ENCODE data around the gene RYR2.

The RYR2 gene

DNA sequence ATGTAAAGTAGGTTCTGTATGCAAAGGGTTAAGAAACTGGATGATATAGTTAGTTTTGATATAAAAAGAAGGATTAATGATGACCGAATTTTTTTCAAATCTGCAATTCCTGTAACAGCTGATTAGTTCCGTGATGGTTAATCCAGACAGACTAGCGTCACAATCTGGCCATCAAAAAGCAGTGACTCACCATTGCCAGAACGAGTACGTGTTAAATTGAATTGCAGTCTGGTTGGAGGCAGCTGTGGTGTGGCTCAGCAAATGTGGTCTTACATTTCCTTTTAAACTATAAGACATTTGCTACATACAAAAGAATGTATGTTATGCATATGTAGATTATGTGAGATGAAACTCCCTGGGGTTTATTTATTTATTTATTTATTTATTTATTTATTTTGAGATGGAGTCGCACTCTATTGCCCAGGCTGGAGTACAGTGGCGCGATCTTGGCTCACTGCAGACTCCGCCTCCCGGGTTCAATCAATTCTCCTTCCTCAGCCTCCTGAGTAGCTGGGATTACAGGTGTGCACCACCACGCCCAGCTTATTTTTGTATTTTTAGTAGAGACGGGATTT, 139.8 kb downstream of the RYR2 start:
- CTCF ChIA-PET = no interaction called here
- no peak for DNase-seq (ENCODE audit: extremely low spot score)
- no peak for TF ChIP-seq FOXK2 (IDR thresholded peaks at IDR 0.05)
- TF ChIP-seq, protein P1, sequence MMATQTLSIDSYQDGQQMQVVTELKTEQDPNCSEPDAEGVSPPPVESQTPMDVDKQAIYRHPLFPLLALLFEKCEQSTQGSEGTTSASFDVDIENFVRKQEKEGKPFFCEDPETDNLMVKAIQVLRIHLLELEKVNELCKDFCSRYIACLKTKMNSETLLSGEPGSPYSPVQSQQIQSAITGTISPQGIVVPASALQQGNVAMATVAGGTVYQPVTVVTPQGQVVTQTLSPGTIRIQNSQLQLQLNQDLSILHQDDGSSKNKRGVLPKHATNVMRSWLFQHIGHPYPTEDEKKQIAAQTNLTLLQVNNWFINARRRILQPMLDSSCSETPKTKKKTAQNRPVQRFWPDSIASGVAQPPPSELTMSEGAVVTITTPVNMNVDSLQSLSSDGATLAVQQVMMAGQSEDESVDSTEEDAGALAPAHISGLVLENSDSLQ (IDR thresholded peaks at IDR 0.05) = no peak
- TF ChIP-seq BHLHE40 (IDR thresholded peaks at IDR 0.05; ENCODE audit: borderline replicate concordance) = no peak
- TF ChIP-seq CTBP1 (IDR thresholded peaks at IDR 0.05; ENCODE audit: borderline replicate concordance) = no peak
- TF ChIP-seq SUZ12 (IDR thresholded peaks at IDR 0.05) = no peak
- TF ChIP-seq SP1 (IDR thresholded peaks at IDR 0.05) = no peak
- TF ChIP-seq FOXA1 (IDR thresholded peaks at IDR 0.05) = no peak
- TF ChIP-seq HDGF (IDR thresholded peaks at IDR 0.05; ENCODE audit: borderline replicate concordance) = no peak
- TF ChIP-seq FOXM1 (IDR thresholded peaks at IDR 0.05; ENCODE audit: borderline replicate concordance) = no peak
- TF ChIP-seq ELF4 (IDR thresholded peaks at IDR 0.05) = no peak
- TF ChIP-seq ARNT (IDR thresholded peaks at IDR 0.05) = no peak
- TF ChIP-seq ZNF384 (IDR thresholded peaks at IDR 0.05) = no peak
- POLR2A ChIA-PET = no interaction called here

DNA sequence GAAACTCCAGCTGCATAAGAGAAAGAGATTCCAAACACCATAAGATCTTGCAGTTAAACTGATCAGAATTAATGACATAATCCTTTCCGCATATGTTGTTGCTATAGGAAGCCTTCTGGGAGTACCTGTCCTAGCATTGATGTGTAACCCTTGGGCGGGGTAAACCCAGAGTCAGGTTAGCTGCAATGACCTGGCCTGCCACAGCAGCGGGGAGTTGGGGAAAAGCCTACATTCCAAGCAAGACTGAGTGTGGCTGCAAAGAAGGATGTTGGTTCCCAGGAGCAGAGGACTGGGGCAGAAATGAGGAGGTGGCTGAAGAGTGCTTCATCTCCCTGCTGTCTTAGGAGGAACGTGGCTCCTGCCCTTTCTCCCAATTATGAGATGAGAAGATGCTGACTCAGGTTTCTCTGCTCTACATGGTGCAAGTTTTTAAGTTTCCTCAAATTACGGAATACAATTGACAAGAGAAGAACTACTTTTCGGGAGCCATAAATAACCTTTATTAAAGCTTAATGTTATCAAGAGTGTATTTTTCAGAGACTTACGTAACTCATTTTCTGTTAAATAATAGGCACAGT, 142.1 kb downstream of the RYR2 start:
- TF ChIP-seq FOXM1 (IDR thresholded peaks at IDR 0.05; ENCODE audit: borderline replicate concordance) (no peak), FOXA1 (IDR thresholded peaks at IDR 0.05) (no peak), ARNT (IDR thresholded peaks at IDR 0.05) (no peak), ELF4 (IDR thresholded peaks at IDR 0.05) (no peak), SUZ12 (IDR thresholded peaks at IDR 0.05) (no peak), SP1 (IDR thresholded peaks at IDR 0.05) (no peak), TARDBP (IDR thresholded peaks at IDR 0.05) (no peak), ZNF384 (IDR thresholded peaks at IDR 0.05) (no peak), LEF1 (IDR thresholded peaks at IDR 0.05; ENCODE audit: borderline replicate concordance) (no peak), HDGF (IDR thresholded peaks at IDR 0.05; ENCODE audit: borderline replicate concordance) (no peak), BHLHE40 (IDR thresholded peaks at IDR 0.05; ENCODE audit: borderline replicate concordance) (no peak), CTBP1 (IDR thresholded peaks at IDR 0.05; ENCODE audit: borderline replicate concordance) (no peak), L3MBTL2 (conservative IDR thresholded peaks at IDR 0.05) (no peak), NFRKB (IDR thresholded peaks at IDR 0.05) (no peak), FOXK2 (IDR thresholded peaks at IDR 0.05) (no peak)
- TF ChIP-seq, protein P1 (IDR thresholded peaks at IDR 0.05) = no peak
- ChIA-PET POLR2A (no interaction called here), CTCF (no interaction called here)
- no peak for DNase-seq (ENCODE audit: extremely low spot score)

DNA sequence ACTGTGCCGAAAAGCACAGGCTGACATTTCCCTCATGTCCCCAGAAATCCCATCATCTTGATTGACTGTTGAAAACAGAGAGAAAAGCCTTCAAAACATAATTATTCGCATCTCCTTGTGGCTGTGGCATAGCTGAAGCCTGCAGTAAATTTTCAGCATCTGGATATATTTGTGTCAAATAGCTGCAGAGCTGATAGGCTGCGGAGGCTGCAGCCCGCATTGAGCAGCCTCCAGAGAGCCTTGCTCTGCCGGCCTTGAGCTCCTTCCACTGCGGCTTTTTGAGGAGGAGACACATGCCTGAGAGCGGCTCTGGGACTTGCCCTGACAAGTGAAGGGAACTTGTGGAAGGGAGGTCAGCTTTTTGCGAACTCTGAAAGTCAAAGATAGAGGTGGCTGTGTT, 144.7 kb downstream of the RYR2 start:
- ChIA-PET POLR2A (no interaction called here), CTCF (interaction anchor here (0.6 to 1.1 kb wide), 2 partner anchors 10 to 21 kb away, joined by 3 read pairs; no protein-coding TSS in a partner anchor)
- no peak for TF ChIP-seq BHLHE40 (IDR thresholded peaks at IDR 0.05; ENCODE audit: borderline replicate concordance)
- no peak for TF ChIP-seq SUZ12 (IDR thresholded peaks at IDR 0.05)
- TF ChIP-seq CTBP1 (IDR thresholded peaks at IDR 0.05; ENCODE audit: borderline replicate concordance) = no peak
- no peak for TF ChIP-seq ARNT (IDR thresholded peaks at IDR 0.05)
- TF ChIP-seq FOXK2 (IDR thresholded peaks at IDR 0.05) = no peak
- TF ChIP-seq LEF1 (IDR thresholded peaks at IDR 0.05; ENCODE audit: borderline replicate concordance) = no peak
- TF ChIP-seq HDGF (IDR thresholded peaks at IDR 0.05; ENCODE audit: borderline replicate concordance) = no peak
- no peak for TF ChIP-seq TARDBP (IDR thresholded peaks at IDR 0.05)
- TF ChIP-seq NFRKB (IDR thresholded peaks at IDR 0.05) = no peak
- no peak for TF ChIP-seq L3MBTL2 (conservative IDR thresholded peaks at IDR 0.05)
- DNase-seq (ENCODE audit: extremely low spot score) = no peak

DNA sequence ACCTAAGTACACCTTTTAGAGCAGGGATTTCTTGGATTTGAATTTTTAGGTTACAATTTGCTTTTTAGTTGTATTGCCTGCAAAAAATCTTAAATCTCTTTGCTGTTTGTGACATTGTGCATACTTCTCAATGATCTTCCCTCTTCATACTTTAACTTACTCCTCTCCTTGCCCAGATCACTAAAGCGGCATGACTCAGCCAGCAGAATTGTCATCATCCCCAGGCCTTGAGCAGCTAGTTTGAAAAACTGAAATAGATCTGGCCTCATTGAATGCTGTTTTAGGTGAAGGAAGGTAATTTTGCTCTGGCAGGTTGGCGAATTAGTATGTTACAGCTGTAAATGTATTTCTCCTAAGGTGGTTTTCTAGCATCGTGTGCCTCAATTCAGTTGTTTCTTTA, 145.9 kb downstream of the RYR2 start:
- ChIA-PET POLR2A (no interaction called here), CTCF (no interaction called here)
- no peak for DNase-seq (ENCODE audit: extremely low spot score)
- no peak for TF ChIP-seq TARDBP (IDR thresholded peaks at IDR 0.05)
- no peak for TF ChIP-seq ELF4 (IDR thresholded peaks at IDR 0.05)
- no peak for TF ChIP-seq HDGF (IDR thresholded peaks at IDR 0.05; ENCODE audit: borderline replicate concordance)
- TF ChIP-seq SUZ12 (IDR thresholded peaks at IDR 0.05) = no peak
- TF ChIP-seq LEF1 (IDR thresholded peaks at IDR 0.05; ENCODE audit: borderline replicate concordance) = no peak
- TF ChIP-seq FOXA1 (IDR thresholded peaks at IDR 0.05) = no peak
- TF ChIP-seq SP1 (IDR thresholded peaks at IDR 0.05) = no peak
- TF ChIP-seq, protein P1 (IDR thresholded peaks at IDR 0.05) = no peak
- TF ChIP-seq ARNT (IDR thresholded peaks at IDR 0.05) = no peak
- TF ChIP-seq NFRKB (IDR thresholded peaks at IDR 0.05) = no peak
- no peak for TF ChIP-seq FOXK2 (IDR thresholded peaks at IDR 0.05)

DNA sequence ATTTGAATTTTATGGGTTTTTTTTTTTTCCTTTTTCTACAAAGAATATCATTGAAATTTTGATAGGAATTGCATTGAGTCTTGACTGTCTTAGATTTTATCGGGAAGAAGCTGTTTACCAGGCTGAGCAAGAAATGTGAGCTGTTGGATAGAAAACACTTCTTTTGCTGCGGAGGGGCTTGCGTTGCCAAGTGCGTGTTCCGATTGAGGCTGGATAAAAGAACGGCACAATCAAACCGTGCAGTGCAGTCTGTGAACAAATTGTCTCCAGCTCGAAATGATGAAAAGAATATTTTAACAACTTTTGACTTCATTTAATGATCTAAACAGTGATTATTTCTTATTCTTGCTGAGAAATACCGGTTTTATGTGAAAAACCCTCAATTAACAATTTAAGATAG, 149.4 kb downstream of the RYR2 start:
- TF ChIP-seq ELF4 (IDR thresholded peaks at IDR 0.05) (no peak), TARDBP (IDR thresholded peaks at IDR 0.05) (no peak), SP1 (IDR thresholded peaks at IDR 0.05) (no peak), ZNF384 (IDR thresholded peaks at IDR 0.05) (no peak), L3MBTL2 (conservative IDR thresholded peaks at IDR 0.05) (no peak), HDGF (IDR thresholded peaks at IDR 0.05; ENCODE audit: borderline replicate concordance) (no peak), CTBP1 (IDR thresholded peaks at IDR 0.05; ENCODE audit: borderline replicate concordance) (no peak), NFRKB (IDR thresholded peaks at IDR 0.05) (no peak), FOXK2 (IDR thresholded peaks at IDR 0.05) (no peak), FOXA1 (IDR thresholded peaks at IDR 0.05) (no peak), SUZ12 (IDR thresholded peaks at IDR 0.05) (no peak)
- DNase-seq (ENCODE audit: extremely low spot score) = no peak
- ChIA-PET CTCF (no interaction called here), POLR2A (no interaction called here)

Measured in HEK293T (cell line).